Suppressor macrophage treated with lipopolysaccharide for 1 hour (primary cell): ENCODE results near the gene PCDH12.
A peak's percentile ranks its signal among the peaks of the same experiment; 100 is the strongest.

Experiments used
- DNase-seq, 3 donors: peaks; one replicate each; pipeline ENCODE4 v3.0.0-alpha.2; 2020 to 2022

Gene PCDH12

DNA sequence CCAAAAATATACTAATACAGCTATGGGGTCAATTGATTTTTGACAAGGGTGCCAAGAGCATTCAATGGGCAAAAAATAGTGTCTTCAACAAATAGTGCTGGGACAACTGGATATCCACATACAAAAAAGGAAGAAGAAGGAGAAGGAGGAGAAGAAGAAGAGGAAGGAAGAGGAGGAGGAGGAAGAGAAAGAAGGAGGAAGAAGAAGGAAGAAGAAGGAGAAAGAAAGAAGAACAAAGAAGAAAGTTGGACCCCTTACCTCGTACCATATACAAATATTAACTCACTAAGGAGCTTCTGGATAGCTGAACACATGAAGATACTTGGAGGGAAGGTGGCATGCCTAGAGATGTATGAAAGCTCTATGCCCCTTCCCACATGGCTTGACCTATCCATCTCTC, 51.5 kb downstream of the PCDH12 start:
- no peak for DNase-seq

DNA sequence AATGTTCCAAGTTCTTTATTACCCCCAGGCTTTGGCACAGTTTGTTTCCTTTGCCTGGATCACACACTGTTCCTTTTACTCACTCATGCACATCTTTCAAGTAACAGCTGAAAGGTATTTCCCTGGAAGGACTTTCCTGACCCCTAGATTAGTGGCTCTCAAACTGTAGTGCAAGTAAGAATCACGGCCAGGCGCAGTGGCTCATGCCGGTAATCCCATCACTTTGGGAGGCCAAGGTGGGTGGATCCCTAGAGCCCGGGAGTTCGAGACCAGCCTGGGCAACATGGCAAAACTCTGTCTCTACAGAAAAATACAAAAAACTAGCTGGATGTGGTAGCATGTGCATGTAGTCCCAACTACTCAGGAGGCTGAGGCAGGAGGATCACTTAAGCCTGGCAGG, 53.5 kb downstream of the PCDH12 start:
- no peak for DNase-seq

DNA sequence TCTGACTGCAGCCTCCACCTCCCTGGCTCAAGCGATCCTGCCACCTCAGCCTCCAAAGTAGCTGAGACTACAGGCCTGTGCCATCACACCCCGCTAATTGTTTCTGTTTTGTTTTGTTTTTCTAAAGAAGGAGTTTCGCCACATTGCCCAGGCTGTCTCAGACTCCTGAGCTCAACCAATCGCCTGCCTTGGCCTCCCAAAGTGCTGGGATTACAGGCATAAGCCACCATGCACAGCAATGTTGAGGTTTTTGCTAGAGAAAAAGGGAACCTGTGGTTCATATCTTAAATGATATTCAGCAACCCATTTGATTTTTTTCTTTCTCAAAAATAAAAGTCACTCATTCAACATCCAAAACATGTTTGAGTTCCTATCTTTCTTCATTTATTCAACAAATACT, 54.7 kb downstream of the PCDH12 start:
- DNase-seq: peak; percentile 44 to 45 (median 44)

DNA sequence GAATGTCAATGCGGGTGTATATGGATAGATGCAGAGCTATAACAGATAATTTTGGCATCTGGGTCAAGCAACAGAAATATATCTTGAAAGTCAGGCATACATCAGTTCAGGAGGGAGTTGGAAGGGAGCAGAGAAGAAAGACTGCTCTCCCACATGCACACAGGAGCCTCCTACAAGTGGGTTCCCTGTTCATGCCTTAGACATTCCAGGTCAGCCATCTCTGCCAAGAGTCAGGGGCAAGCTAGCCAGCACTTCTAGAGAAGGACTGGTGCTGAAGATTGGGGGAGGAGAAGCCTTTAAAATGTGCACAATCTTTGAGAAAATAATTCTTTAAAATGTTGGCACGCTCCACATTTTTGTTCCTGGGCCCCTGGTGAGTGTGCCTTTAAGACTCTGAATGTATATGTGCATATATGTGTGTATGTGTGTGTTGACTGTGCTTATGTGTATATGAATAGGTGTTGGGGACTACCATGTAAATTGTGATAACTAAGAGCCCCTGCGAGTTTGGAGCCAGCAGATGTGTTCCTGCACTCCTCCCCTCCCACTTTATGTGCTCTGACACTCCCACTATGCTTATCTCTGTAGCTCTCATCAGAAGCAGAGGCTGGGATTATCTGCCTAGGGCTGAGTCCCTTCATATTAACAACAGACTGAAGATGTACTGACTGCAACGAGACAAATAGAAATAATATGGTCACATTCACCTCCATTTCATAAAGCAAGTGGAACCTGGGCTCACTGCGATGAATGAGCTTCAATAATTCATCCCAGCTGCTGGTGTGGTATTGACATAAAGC, 55.8 kb downstream of the PCDH12 start:
- no peak for DNase-seq

DNA sequence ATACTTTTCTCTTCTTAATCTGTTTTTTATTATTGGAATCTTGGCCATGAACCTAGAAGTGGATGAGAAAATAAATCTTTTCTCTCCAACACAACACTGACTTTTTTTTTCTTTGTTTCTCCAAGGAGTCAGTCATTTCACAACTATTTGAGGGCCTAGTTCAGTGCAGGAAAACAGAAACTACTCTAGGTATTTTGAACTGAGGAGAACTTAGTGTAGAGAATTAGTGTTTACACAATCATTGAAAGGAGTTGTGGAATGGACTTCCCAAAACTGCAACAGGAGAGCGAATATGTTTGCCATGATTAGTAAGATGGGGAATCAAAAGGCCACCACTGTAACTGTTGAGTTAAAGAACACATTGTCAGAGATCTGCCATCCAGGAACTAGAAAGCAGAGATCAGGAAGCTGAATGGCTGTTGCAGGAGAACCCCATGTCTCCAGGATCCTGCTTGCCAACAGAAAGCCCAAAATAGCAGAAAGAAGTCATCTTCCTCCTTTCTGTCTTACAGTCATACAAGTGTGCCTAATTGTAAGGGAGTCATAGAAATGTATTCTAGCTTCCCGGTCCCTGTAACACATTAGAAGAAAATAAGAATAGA, 59.5 kb downstream of the PCDH12 start:
- DNase-seq: peak; percentile 54 to 69 (median 60)

DNA sequence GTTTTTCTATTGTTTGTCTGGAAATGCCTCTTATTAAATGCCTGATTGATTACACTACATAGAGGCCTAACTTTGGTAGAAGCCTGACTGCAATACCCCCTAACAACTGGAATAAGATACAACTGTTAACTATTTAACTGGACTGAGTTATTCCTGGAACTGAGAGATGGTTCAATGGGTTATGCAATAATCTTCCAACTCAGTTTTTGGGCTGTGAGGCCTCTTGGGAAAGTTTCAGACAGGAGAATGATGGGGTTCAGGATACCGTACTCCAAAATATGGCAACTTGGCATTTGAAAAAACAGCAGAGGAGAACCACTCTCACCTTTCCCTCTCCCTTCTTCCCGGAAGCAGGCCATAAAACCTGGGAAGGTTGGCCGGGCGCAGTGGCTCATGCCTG, 60.6 kb downstream of the PCDH12 start:
- DNase-seq: no peak
